H1 (cell line): ENCODE results near the gene CELSR3. TPM values are rescaled to one million over a fixed set of nuclear protein-coding genes. Genes with fewer than 3 reads are reported as not detected.

Experiments used
- CTCF ChIA-PET: fragments of 300-600 bp; sonication (Branson Sonifier 250); formaldehyde crosslinking; loops from one replicate; lab custom pipeline; 2021; ENCODE audit not compliant: partially characterized antibody; lab: Charles Lee
- POLR2A ChIA-PET: fragments of 300-600 bp; sonication (Branson Sonifier 250); formaldehyde crosslinking; loops from one replicate; lab custom pipeline; 2021; ENCODE audit warnings: inconsistent platforms; ENCODE audit not compliant: partially characterized antibody; lab: Charles Lee
- DNase-seq, 2 experiments: peaks; one replicate each; pipeline versions ENCODE4 v3.0.0 to v3.0.0-alpha.2; 2010 to 2022; ENCODE audit warnings: low spot score in 2 of 2, low read depth in 1 of 2, mixed read lengths in 1 of 2
- FAIRE-seq: peaks from 2 replicates; lab custom pipeline; 2011; peaks lifted over from hg19 to GRCh38; lab: Jason Lieb, UNC
- H2AFZ ChIP-seq: 2 replicates; pipeline ENCODE4 v1.8.1; 2012; ENCODE audit warnings: low read length, inconsistent platforms
- H2AK5ac ChIP-seq: 2 replicates; pipeline ENCODE4 v1.6.1; 2013; ENCODE audit warnings: low read depth, low read length
- H2BK120ac ChIP-seq: replicated peaks from 2 replicates; pipeline ENCODE3; 2013; ENCODE audit warnings: low read depth, low read length, inconsistent platforms
- H2BK12ac ChIP-seq: 2 replicates; pipeline ENCODE4 v1.6.1; 2013; ENCODE audit warnings: low read depth, low read length
- H2BK15ac ChIP-seq: 2 replicates; pipeline ENCODE4 v1.6.1; 2013; ENCODE audit warnings: low read length
- H2BK20ac ChIP-seq: 2 replicates; pipeline ENCODE4 v1.6.1; 2013; ENCODE audit warnings: low read length
- H2BK5ac ChIP-seq: 2 replicates; pipeline ENCODE4 v1.6.1; 2013; ENCODE audit warnings: low read depth, low read length
- H3K14ac ChIP-seq: 2 replicates; pipeline ENCODE4 v1.6.1; 2013; ENCODE audit warnings: inconsistent platforms; ENCODE audit not compliant: insufficient read length
- H3K18ac ChIP-seq: 2 replicates; pipeline ENCODE4 v1.6.1; 2013; ENCODE audit warnings: low read length; ENCODE audit errors: extremely low read depth
- H3K23ac ChIP-seq: 2 replicates; pipeline ENCODE4 v1.6.1; 2013; ENCODE audit warnings: inconsistent platforms; ENCODE audit not compliant: insufficient read length
- H3K23me2 ChIP-seq: 2 replicates; pipeline ENCODE4 v1.6.1; 2013; ENCODE audit warnings: low read depth, low read length
- H3K27ac ChIP-seq: 2 replicates; pipeline ENCODE4 v1.6.1; 2011; ENCODE audit warnings: low read depth, low read length, inconsistent platforms
- H3K27me3 ChIP-seq, 4 experiments: replicated peaks in 1 of 4; 1 replicate in 1 of 4; 2 replicates in 3 of 4; pipeline versions ENCODE4 v1.6.1 to v1.8.1; 2011 to 2013; ENCODE audit warnings: low read length in 3 of 4, mild to moderate bottlenecking in 3 of 4, inconsistent platforms in 2 of 4, mixed read lengths in 2 of 4, moderate library complexity in 1 of 4; ENCODE audit not compliant: control insufficient read depth in 3 of 4, insufficient read depth in 3 of 4; ENCODE audit errors: extremely low read depth in 1 of 4
- H3K36me3 ChIP-seq, 4 experiments: 2 replicates each; pipeline versions ENCODE4 v1.6.1 to v1.8.1; 2011 to 2013; ENCODE audit warnings: mild to moderate bottlenecking in 4 of 4, low read length in 3 of 4, moderate library complexity in 2 of 4, control low read depth in 1 of 4, inconsistent platforms in 1 of 4; ENCODE audit not compliant: insufficient read depth in 4 of 4, control insufficient read depth in 2 of 4
- H3K4ac ChIP-seq: replicated peaks from 2 replicates; pipeline ENCODE3; 2013; ENCODE audit warnings: low read length, low read depth, mixed read lengths, inconsistent platforms; ENCODE audit not compliant: insufficient read length
- H3K4me1 ChIP-seq, 4 experiments: replicated peaks in 1 of 4; 1 replicate in 1 of 4; 2 replicates in 3 of 4; pipeline versions ENCODE4 v1.6.1 to v1.8.1; 2011 to 2013; ENCODE audit warnings: low read length in 3 of 4, inconsistent platforms in 2 of 4, mixed read lengths in 1 of 4; ENCODE audit not compliant: insufficient read depth in 4 of 4, control insufficient read depth in 3 of 4
- H3K4me2 ChIP-seq, 2 experiments: 2 replicates each; pipeline versions ENCODE4 v1.6.1 to v1.8.1; 2011 to 2013; ENCODE audit warnings: low read depth in 2 of 2, low read length in 2 of 2, control low read depth in 1 of 2, inconsistent platforms in 1 of 2, mild to moderate bottlenecking in 1 of 2; ENCODE audit not compliant: insufficient read depth in 1 of 2
- H3K4me3 ChIP-seq, 4 experiments: fragments of 200-600, 300-600 bp in 1 of 4; sonication (generic), shearing (Covaris generic), sonication (Bioruptor Twin) in 1 of 4; 2 replicates each; pipeline versions ENCODE4 v1.5.1 to v1.8.1; 2011 to 2016; ENCODE audit warnings: low read length in 4 of 4, low read depth in 3 of 4, control low read depth in 2 of 4, inconsistent platforms in 2 of 4, mild to moderate bottlenecking in 2 of 4, mixed read lengths in 1 of 4, moderate library complexity in 1 of 4; ENCODE audit not compliant: insufficient read depth in 2 of 4; ENCODE audit errors: extremely low read depth in 1 of 4
- H3K56ac ChIP-seq: replicated peaks from 2 replicates; pipeline ENCODE3; 2013; ENCODE audit warnings: low read depth, mild to moderate bottlenecking, mixed read lengths, low read length, inconsistent platforms; ENCODE audit not compliant: insufficient read length
- H3K79me1 ChIP-seq: 2 replicates; pipeline ENCODE4 v1.6.1; 2013; ENCODE audit warnings: low read depth, low read length, control low read depth
- H3K79me2 ChIP-seq, 2 experiments: 2 replicates each; pipeline versions ENCODE4 v1.6.1 to v1.8.1; 2012 to 2013; ENCODE audit warnings: low read length in 2 of 2, mild to moderate bottlenecking in 2 of 2, inconsistent platforms in 1 of 2; ENCODE audit not compliant: insufficient read depth in 2 of 2, control insufficient read depth in 1 of 2
- H3K9ac ChIP-seq, 4 experiments: replicated peaks in 1 of 4; 1 replicate in 1 of 4; 2 replicates in 3 of 4; pipeline versions ENCODE4 v1.6.1 to v1.8.1; 2011 to 2013; ENCODE audit warnings: low read depth in 3 of 4, low read length in 3 of 4, control low read depth in 2 of 4, mild to moderate bottlenecking in 2 of 4, moderate library complexity in 2 of 4, inconsistent platforms in 1 of 4; ENCODE audit errors: extremely low read depth in 1 of 4
- H3K9me3 ChIP-seq, 2 experiments: 2 replicates each; pipeline versions ENCODE4 v1.6.1 to v1.8.1; 2012 to 2013; ENCODE audit warnings: mild to moderate bottlenecking in 2 of 2, moderate library complexity in 2 of 2, control low read depth in 1 of 2, inconsistent platforms in 1 of 2, low read depth in 1 of 2, low read length in 1 of 2, mixed read lengths in 1 of 2; ENCODE audit not compliant: insufficient read depth in 2 of 2
- H4K20me1 ChIP-seq, 2 experiments: replicated peaks in 1 of 2; 2 replicates each; pipeline versions ENCODE3 to v1.8.1; 2011 to 2013; ENCODE audit warnings: inconsistent platforms in 2 of 2, low read length in 2 of 2, mild to moderate bottlenecking in 1 of 2; ENCODE audit not compliant: insufficient read depth in 2 of 2, control insufficient read depth in 1 of 2
- H4K5ac ChIP-seq: 2 replicates; pipeline ENCODE4 v1.6.1; 2013; ENCODE audit warnings: low read length, low read depth, mixed read lengths, inconsistent platforms; ENCODE audit not compliant: insufficient read length
- H4K8ac ChIP-seq: 2 replicates; pipeline ENCODE4 v1.8.0; 2013; ENCODE audit warnings: mild to moderate bottlenecking, moderate library complexity, low read length, inconsistent platforms; ENCODE audit not compliant: insufficient read depth; ENCODE audit errors: extremely low read depth
- H4K91ac ChIP-seq: replicated peaks from 2 replicates; pipeline ENCODE3; 2013; ENCODE audit warnings: low read length, mixed read lengths, inconsistent platforms; ENCODE audit not compliant: insufficient read length
- EGR1 ChIP-seq: IDR thresholded peaks from 2 replicates; pipeline ENCODE4 v1.6.1; 2011; ENCODE audit warnings: low read depth, low read length, borderline replicate concordance
- MAX ChIP-seq: IDR thresholded peaks from 2 replicates; pipeline ENCODE4 v1.6.1; 2012; ENCODE audit warnings: inconsistent platforms
- POU5F1 ChIP-seq: IDR thresholded peaks from 2 replicates; pipeline ENCODE4 v1.6.1; 2011; ENCODE audit warnings: low read depth, mild to moderate bottlenecking, low read length, moderate library complexity
- RNF2 ChIP-seq: fragments of 200-900, 300-1000 bp; sonication (generic); IDR thresholded peaks from 2 replicates; pipeline ENCODE4 v1.7.1; 2016; ENCODE audit warnings: borderline replicate concordance, low read depth, mild to moderate bottlenecking, antibody characterized with exemption, low read length; ENCODE audit not compliant: poor library complexity, severe bottlenecking; ENCODE audit errors: missing control alignments
- SIRT6 ChIP-seq: IDR thresholded peaks from one replicate; pipeline ENCODE4 v1.7.1; 2012; ENCODE audit warnings: low read length, inconsistent platforms
- SRF ChIP-seq: IDR thresholded peaks from 2 replicates; pipeline ENCODE4 v1.6.1; 2011; ENCODE audit warnings: mild to moderate bottlenecking, low read depth, low read length, moderate library complexity
- SUZ12 ChIP-seq: fragments of 200-600 bp; sonication (generic); IDR thresholded peaks from 2 replicates; pipeline ENCODE4 v1.6.1; 2012; ENCODE audit warnings: mild to moderate bottlenecking, inconsistent platforms, low read length, moderate library complexity, mixed read lengths
- WGBS, 2 experiments: shearing (Covaris generic) in 1 of 2; methylation state at CpG; one replicate each; pipeline versions ENCODE4 v1.1.6 to v1.1.7; 2013 to 2015; ENCODE audit warnings: low lambda C conversion rate in 2 of 2, mixed read lengths in 2 of 2, inconsistent platforms in 1 of 2, low coverage in 1 of 2, missing lambda C conversion rate in 1 of 2; ENCODE audit not compliant: insufficient replicate concordance in 2 of 2, insufficient coverage in 1 of 2, insufficient read length in 1 of 2; ENCODE audit errors: extremely low coverage in 1 of 2, missing lambda C conversion rate in 1 of 2; 5-methylcytosine and 5-hydroxymethylcytosine counted together
- polyA plus RNA-seq, 7 experiments: library from polyadenylated mRNA; depleted of rRNA in 3 of 7; stranded (reverse) in 5 of 7; unstranded in 2 of 7; fragments of >200 nt in 5 of 7; fragments of 200-250 nt in 2 of 7; gene quantifications; 1 replicate in 5 of 7; 2 replicates in 1 of 7; 4 replicates in 1 of 7; pipeline versions ENCODE4 v1.2.1 to v1.2.3, GENCODE V29; 2011 to 2013; ENCODE audit warnings: missing spikeins in 2 of 7, mixed read lengths in 2 of 7
- total RNA-seq: library from RNA; stranded (reverse); fragmentation: NEBNext Ultra II Directional; extraction: Animal tissue kit (Norgen Biotek cat#: 25700); gene quantifications from 2 replicates; pipeline ENCODE4 v1.2.1, GENCODE V29; 2021

The CELSR3 gene
- total and polyA plus RNA-seq, 2 of the 8 experiments (the other 6 are each of a cell fraction or from before 2014, with no cell fraction given) = 11.6 to 29.5 TPM

- no peak overlapping the region for H2BK15ac ChIP-seq
- no peak overlapping the region for H3K18ac ChIP-seq
- H3K9ac ChIP-seq = no peak overlapping the region
- H3K27me3 ChIP-seq = peaks cover 0 to 6% (median 0%) of the 10 kb centered on the region in 4 experiments; a peak in 4 of 7 replicates
- H3K4ac ChIP-seq = no peak overlapping the region
- no peak overlapping the region for H2BK12ac ChIP-seq
- H3K79me2 ChIP-seq = no peaks in the 10 kb centered on the region
- 95% methylated on average over 9 of the region's 9 CpGs; no CpG with 5 or more reads in 1 of the 2 experiments for WGBS, 2 experiments
- no peak overlapping the region for H2BK5ac ChIP-seq
- DNase-seq = no peak
- no peak overlapping the region for H3K56ac ChIP-seq
- peaks cover 0 to under 1% (median 0%) of the 10 kb centered on the region in 4 experiments; a peak in 1 of 8 replicates for H3K36me3 ChIP-seq
- peaks cover 3 to 22% (median 15%) of the 10 kb centered on the region in 4 experiments; a peak in 6 of 7 replicates for H3K4me1 ChIP-seq
- H3K14ac ChIP-seq = no peak overlapping the region
- H3K9me3 ChIP-seq = no peaks in the 10 kb centered on the region
- no peak overlapping the region for H3K4me3 ChIP-seq
- TF ChIP-seq SIRT6 = no peak
- TF ChIP-seq POU5F1 = no peak
- no peak for TF ChIP-seq EGR1
- no peak for TF ChIP-seq SUZ12
- no peak for TF ChIP-seq SRF
- no peak for TF ChIP-seq MAX
- no peak for TF ChIP-seq RNF2
- no peak overlapping the region for H3K4me2 ChIP-seq
- no peak for FAIRE-seq
- peaks cover 0 to 14% of the 10 kb centered on the region in 2 experiments for H4K20me1 ChIP-seq
- no peak overlapping the region for H2AK5ac ChIP-seq
- peaks cover 1% of the 10 kb centered on the region; the same call in 1 of the 2 replicates for H3K23me2 ChIP-seq
- no peak overlapping the region for H3K27ac ChIP-seq
- H4K91ac ChIP-seq = no peak overlapping the region
- H2AFZ ChIP-seq = no peak overlapping the region
- POLR2A ChIA-PET = interaction anchor here (0.7 to 1.6 kb wide), 2 partner anchors 32 to 71 kb away, joined by 3 to 5 read pairs; no protein-coding TSS in a partner anchor
- H3K23ac ChIP-seq = no peak overlapping the region
- H4K5ac ChIP-seq = no peak overlapping the region
- no peak overlapping the region for H2BK120ac ChIP-seq
- no peaks in the 10 kb centered on the region for H3K79me1 ChIP-seq
- no peak overlapping the region for H2BK20ac ChIP-seq
- CTCF ChIA-PET = interaction anchor here (0.8 to 1.4 kb wide), 3 partner anchors 33 to 42 kb away, joined by 3 to 4 read pairs (median 4); partner anchors contain the start of gene SLC26A6
- H4K8ac ChIP-seq = no peak overlapping the region; the same call in 1 of the 2 replicates
Measured at GRCh38 chr3:48593337-48593736, 69.3 kb downstream of the CELSR3 start.
